Stimulated activated CD4-positive, alpha-beta T cell treated with anti-CD3 and anti-CD28 coated beads, Interleukin-15, amount 100 ng/mL, for 48 hours (primary cell): ENCODE data around the gene KIF5A.

Experiments used
- DNase-seq, 2 donors: peaks; one replicate each; pipeline ENCODE4 v3.0.0-alpha.2; 2020; ENCODE audit warnings: low read depth in 2 of 2

The KIF5A gene

GRCh38 chr12:57520053-57520818 is 29.6 kb upstream of the KIF5A start, which contains the start of gene DDIT3:
DDIT3 (minus strand) TSS chr12:57520514; CDS start chr12:57517406, 3,108 bp downstream.
- DNase-seq: peak; percentile 99 to 100

GRCh38 chr12:57521525-57522010 is 28.3 kb upstream of the KIF5A start:
- DNase-seq: no peak

DNA sequence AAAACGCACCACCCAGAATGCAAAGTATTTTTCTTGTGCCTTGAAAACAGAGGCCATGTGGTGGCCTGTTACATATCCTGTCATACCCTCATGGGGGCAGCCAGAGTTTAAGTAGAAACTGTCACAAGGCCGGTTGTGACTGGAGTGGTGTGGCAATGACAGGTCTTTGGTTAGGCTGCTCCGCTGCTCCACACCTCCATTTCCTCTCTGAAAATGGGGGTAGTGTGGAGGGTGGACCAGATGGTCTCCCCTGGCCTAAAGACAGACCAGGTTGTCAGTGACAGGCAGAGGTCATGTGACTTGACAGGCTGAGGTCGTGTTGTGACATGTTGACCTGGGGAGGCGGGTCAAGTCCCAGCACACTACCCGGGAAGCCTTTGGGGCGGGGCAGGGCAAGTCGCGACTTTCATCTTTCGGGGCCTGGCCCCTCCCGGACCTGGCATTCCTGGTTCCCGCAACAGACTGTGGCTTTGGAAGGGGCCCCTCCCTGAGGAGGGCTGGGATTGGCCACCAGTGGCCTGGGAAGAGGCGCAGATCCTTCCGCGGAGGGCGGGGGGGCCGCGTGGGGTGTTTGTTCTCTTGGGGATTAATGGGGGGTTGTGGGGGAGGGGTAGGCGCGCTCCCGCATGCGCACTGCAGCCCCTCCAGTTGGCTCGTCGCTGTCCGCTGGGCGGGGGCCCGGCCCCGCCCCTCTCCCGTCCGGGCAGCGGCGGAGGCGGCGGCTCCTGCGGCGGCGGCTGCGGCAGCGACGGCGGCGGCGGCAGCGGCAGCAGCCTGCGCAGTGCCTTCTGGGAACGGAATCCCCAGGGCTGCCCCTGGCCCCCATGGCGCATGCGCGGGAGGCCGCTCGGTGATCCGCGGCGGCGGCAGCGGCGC is 27.6 kb upstream of the KIF5A start, which contains the start of gene MBD6:
TSS of gene MBD6 (plus strand) at position 814 of the 876 bp plus-strand sequence. CDS start 1,480 bp downstream, outside the sequence.
- DNase-seq: peak; percentile 82 to 86

GRCh38 chr12:57522887-57523705 is 26.7 kb upstream of the KIF5A start:
- DNase-seq: peak in 1 of 2 donors; percentile 22

DNA sequence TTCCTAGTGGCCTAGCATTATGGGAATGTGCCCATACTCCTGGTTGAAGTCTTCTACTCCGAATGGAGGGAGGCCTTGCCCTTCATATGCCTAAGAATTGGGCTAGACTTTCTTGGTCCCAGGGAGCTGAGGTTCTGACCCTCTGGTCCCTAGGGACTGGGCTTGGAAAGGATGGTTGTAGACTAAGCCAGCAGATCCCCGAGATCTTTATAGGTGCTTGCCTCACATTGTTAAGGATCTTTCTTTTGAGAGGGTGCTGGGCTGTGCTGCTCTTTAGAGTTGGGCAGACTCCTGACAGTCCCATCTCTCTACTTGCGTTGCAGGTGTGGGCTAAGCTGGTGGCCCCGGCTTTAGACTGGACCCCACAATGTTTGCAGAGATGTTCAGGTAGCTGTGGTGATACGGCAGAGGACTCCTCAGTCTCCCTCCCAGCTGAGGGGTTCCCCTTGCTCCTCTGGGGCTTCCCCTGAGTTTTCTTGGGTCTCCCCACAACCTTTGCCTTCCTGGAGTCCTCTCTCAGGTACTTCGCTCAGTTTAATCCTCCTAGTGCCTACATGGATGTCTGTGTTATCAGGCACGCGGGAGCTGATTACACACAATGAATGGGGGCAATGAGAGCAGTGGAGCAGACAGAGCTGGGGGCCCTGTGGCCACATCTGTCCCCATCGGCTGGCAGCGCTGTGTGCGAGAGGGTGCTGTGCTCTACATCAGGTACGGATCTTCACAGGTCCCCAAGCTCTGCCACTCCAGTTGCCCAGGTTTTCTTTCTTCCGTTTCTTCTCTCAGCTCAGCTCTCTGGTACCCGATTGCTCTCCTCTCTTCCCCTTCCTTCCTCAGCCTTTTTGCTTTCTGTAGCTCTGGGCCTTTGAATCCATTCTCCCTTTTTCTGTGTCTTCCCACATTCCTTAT is 25.9 kb upstream of the KIF5A start:
- DNase-seq: no peak

GRCh38 chr12:57524814-57525614 is 24.8 kb upstream of the KIF5A start:
- no peak for DNase-seq

- DNase-seq: no peak
Measured at GRCh38 chr12:57525615-57526383, 24.0 kb upstream of the KIF5A start.

GRCh38 chr12:57526477-57527126 is 23.2 kb upstream of the KIF5A start:
- DNase-seq: no peak

GRCh38 chr12:57527184-57527583 is 22.7 kb upstream of the KIF5A start:
- DNase-seq: no peak

GRCh38 chr12:57528176-57528575 is 21.7 kb upstream of the KIF5A start:
- no peak for DNase-seq

- no peak for DNase-seq
Measured at GRCh38 chr12:57528831-57529555, 20.9 kb upstream of the KIF5A start.

GRCh38 chr12:57529831-57530230 is 20.0 kb upstream of the KIF5A start:
- DNase-seq: no peak

GRCh38 chr12:57530396-57531142 is 19.3 kb upstream of the KIF5A start:
- DNase-seq: no peak

DNA sequence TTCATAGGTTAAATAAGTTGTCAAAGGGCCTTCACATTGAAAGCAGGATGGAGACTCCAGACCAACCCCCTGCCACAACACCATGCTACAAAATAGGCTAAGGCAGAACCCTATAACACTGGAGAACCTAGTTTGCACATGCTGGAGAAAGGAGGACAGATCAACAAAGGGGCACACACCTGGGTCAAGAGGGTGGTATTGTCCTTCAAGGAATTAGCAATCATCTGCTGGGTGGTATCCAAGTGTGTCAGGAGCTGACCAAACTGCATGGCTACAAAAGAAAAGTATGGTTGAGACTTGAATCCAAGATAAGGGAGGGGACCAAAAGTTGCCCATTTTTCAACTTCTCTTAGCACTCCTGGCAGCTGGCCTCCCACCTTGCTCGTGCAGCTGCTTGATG is 18.0 kb upstream of the KIF5A start:
- no peak for DNase-seq

GRCh38 chr12:57533108-57533507 is 16.7 kb upstream of the KIF5A start:
- no peak for DNase-seq

- no peak for DNase-seq
Measured at GRCh38 chr12:57534250-57534649, 15.6 kb upstream of the KIF5A start.

DNA sequence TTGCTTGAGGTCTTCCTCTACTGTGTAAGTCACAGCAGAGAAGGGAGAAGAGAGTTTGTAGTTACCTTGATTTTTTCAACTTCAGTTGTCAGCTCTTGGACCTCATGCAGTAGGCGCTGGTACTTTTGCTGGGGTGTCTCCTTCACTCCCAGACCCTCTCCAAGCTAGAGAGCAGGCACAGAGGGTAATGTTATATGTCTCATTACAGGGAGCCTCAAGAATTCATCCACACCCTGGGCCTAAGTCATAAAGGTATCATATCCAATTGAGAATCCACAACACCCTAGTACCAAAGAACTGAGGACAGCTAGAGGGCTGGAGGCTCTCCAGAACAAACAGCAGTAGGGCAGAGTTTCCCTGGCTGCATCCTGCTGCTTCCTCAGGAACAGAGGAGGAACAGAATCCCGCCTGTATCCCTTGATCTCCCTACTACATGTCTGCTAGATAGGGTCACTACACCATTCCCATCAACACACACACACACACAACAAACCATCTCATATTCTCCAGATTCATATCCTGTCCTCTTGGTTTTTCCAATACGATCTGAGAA is 14.8 kb upstream of the KIF5A start:
- DNase-seq: no peak
